ENCODE measurements around the gene RPL7L1. TPM values are rescaled to one million over a fixed set of nuclear protein-coding genes. Genes with fewer than 3 reads are reported as not detected.
A peak's percentile ranks its signal among the peaks of the same experiment; 100 is the strongest.

Gene RPL7L1
- total RNA-seq, 4 donors from 2014 or later: 27.3 to 57.1 (median 43.4) TPM

DNA sequence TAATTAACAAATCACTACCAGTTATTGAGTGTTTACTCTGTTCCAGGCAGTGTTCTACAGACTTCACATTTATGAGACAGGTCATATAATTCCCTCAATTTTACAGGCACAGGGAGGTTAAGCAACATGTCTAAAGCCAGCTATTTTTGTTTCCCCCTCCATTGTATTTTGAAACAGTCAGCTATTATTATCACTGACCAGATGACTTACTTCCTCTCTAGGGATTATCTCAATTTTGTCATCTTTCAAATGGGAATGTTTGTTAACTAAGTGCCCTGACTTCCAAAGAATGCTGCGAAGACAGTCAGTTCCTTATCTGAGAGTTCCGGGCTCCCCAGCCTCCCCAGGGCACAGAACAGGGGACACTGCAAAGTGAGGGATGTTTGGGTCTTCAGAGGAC is 44.2 kb downstream of the RPL7L1 start:
- intact Hi-C loops (cut with DNase I; ENCODE audit: low total_unique reads): no loop called here
- in situ Hi-C loops (cut with MboI; ENCODE audit: low pct_ligation_motif_present in 1 of 4, low pct_unique_long_range_greater_than_20kb in 1 of 4, low sequenced_read_pairs in 3 of 4): no loop called here
- H3K36me3 ChIP-seq: no peaks in the 10 kb centered on the region
- peaks cover 0 to 9% (median 4%) of the 10 kb centered on the region in 4 donors for H3K4me1 ChIP-seq
- H3K27me3 ChIP-seq: peaks cover 3% of the 10 kb centered on the region
- no peak overlapping the region for H3K27ac ChIP-seq
- WGBS, 2 donors (ENCODE audit: low coverage in 1 of 2): 94% methylated on average over 2 of the region's 2 CpGs; no CpG with 5 or more reads in 1 of the 2 donors
- no peaks in the 10 kb centered on the region for H3K9me3 ChIP-seq
- no peak for DNase-seq
- H3K4me3 ChIP-seq: no peak overlapping the region
- TF ChIP-seq POLR2A (IDR thresholded peaks at IDR 0.05): no peak
- TF ChIP-seq CTCF (IDR thresholded peaks at IDR 0.05): no peak
- no peak for TF ChIP-seq EP300 (IDR thresholded peaks at IDR 0.05; ENCODE audit: low read depth)
- TF ChIP-seq POLR2AphosphoS5 (IDR thresholded peaks at IDR 0.05): no peak

DNA sequence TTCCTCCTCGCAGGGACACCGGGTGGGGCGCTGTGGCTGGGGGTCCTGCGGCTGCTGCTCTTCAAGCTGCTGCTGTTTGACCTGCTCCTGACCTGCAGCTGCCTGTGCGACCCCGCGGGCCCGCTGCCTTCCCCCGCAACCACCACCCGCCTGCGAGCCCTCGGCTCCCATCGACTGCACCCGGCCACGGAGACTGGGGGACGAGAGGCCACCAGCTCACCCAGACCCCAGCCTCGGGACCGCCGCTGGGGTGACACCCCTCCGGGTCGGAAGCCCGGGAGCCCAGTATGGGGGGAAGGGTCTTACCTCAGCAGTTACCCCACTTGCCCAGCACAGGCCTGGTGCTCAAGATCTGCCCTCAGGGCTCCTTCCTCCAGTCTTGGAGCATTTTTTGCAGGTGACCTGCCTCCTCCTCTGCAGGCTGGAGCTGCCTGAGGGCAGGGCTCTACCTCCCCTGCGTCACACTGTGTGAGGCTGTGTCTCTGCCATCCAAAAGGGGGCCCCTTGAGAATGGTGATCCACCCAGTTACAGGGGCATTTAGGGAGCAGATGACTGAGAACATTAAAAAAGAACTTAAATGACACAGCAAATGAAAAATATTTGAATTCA is 45.9 kb downstream of the RPL7L1 start:
- Histone ChIP-seq H3K4me1 (peaks cover 5 to 16% (median 11%) of the 10 kb centered on the region in 4 donors), H3K36me3 (no peaks in the 10 kb centered on the region), H3K27me3 (peaks cover 3% of the 10 kb centered on the region), H3K4me3 (no peak overlapping the region), H3K9me3 (no peaks in the 10 kb centered on the region), H3K27ac (no peak overlapping the region)
- WGBS, 2 donors (ENCODE audit: low coverage in 1 of 2): 68 to 100% methylated on average over 1 to 22 of the region's 23 CpGs
- in situ Hi-C loops (cut with MboI; ENCODE audit: low pct_ligation_motif_present in 1 of 4, low pct_unique_long_range_greater_than_20kb in 1 of 4, low sequenced_read_pairs in 3 of 4): no loop called here
- no peak for TF ChIP-seq EP300 (IDR thresholded peaks at IDR 0.05; ENCODE audit: low read depth)
- no peak for TF ChIP-seq CTCF (IDR thresholded peaks at IDR 0.05)
- no peak for TF ChIP-seq POLR2A (IDR thresholded peaks at IDR 0.05)
- no peak for TF ChIP-seq POLR2AphosphoS5 (IDR thresholded peaks at IDR 0.05)
- intact Hi-C loops (cut with DNase I; ENCODE audit: low total_unique reads): no loop called here
- no peak for DNase-seq

GRCh38 chr6:42928986-42929820 is 49.8 kb downstream of the RPL7L1 start, which contains the start of gene CNPY3:
Gene CNPY3, plus strand, starts transcription at chr6:42929480. Its CDS starts 91 bp downstream, at chr6:42929571.
- intact Hi-C loops (cut with DNase I; ENCODE audit: low total_unique reads) (loop anchor here (1.0 kb wide), 1 partner anchor 55 kb away; the partner anchor contains the start of gene PPP2R5D), in situ Hi-C loops (cut with MboI; ENCODE audit: low pct_ligation_motif_present in 1 of 4, low pct_unique_long_range_greater_than_20kb in 1 of 4, low sequenced_read_pairs in 3 of 4) (no loop called here)
- DNase-seq: peak; percentile 96
- TF ChIP-seq CTCF (IDR thresholded peaks at IDR 0.05): peak in 1 of 5 experiments; percentile 17
- TF ChIP-seq EP300 (IDR thresholded peaks at IDR 0.05; ENCODE audit: low read depth): no peak
- peak; percentile 64 to 82 (median 78) for TF ChIP-seq POLR2AphosphoS5 (IDR thresholded peaks at IDR 0.05)
- TF ChIP-seq POLR2A (IDR thresholded peaks at IDR 0.05): peak; percentile 86
- Histone ChIP-seq H3K27ac (peak within 1 kb of the TSS; percentile 90 to 94 (median 90)), H3K9me3 (no peaks in the 10 kb centered on the region), H3K4me3 (peak within 1 kb of the TSS; percentile 53 to 69 (median 63)), H3K27me3 (peaks cover 3% of the 10 kb centered on the region), H3K36me3 (peaks cover 0 to under 1% (median 0%) of the 10 kb centered on the region in 4 donors), H3K4me1 (peaks cover 16 to 45% (median 22%) of the 10 kb centered on the region in 4 donors)
- WGBS, 2 donors (ENCODE audit: low coverage in 1 of 2): 0 to 1% methylated on average over 9 to 60 of the region's 63 CpGs

DNA sequence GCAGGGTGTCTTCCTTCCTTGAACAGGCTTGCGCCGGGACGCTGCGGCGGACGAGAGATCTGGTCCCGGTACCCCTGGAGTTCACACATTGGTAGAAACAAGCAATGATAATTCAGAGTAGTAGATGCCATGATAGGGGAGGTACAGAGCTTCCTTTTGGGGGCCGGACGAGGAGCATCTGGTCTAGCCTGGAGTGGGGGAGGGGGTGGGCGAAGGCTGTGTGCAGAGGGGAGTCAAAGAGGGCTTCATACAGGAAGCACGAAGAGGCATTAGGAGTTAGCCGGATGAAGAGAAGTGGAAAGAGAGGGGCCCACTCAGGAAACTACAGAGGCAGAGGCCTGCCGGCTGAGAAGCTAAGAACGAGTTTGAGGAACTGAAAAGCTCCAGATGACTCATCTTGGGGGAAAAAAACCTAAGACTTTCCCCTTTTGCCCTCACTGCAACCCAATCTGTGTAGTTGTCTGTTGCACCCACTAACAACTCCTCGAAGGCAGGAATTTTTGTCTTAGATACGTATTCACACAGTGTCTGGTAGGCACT is 50.5 kb downstream of the RPL7L1 start:
- H3K9me3 ChIP-seq: no peaks in the 10 kb centered on the region
- H3K27ac ChIP-seq: peak overlapping the region; percentile 90 to 94 (median 90)
- in situ Hi-C loops (cut with MboI; ENCODE audit: low pct_ligation_motif_present in 1 of 4, low pct_unique_long_range_greater_than_20kb in 1 of 4, low sequenced_read_pairs in 3 of 4) (no loop called here), intact Hi-C loops (cut with DNase I; ENCODE audit: low total_unique reads) (loop anchor here (1.0 kb wide), 1 partner anchor 54 kb away; the partner anchor contains the start of gene PPP2R5D)
- H3K4me1 ChIP-seq: peaks cover 16 to 45% (median 22%) of the 10 kb centered on the region in 4 donors
- peak overlapping the region; percentile 53 to 69 (median 63) for H3K4me3 ChIP-seq
- DNase-seq: peak; percentile 48
- peaks cover 3% of the 10 kb centered on the region for H3K27me3 ChIP-seq
- H3K36me3 ChIP-seq: peaks cover 0 to 8% (median 0%) of the 10 kb centered on the region in 4 donors
- 0 to 1% methylated on average over 14 to 16 of the region's 16 CpGs for WGBS, 2 donors (ENCODE audit: low coverage in 1 of 2)
- no peak for TF ChIP-seq EP300 (IDR thresholded peaks at IDR 0.05; ENCODE audit: low read depth)
- TF ChIP-seq POLR2AphosphoS5 (IDR thresholded peaks at IDR 0.05): peak in 1 of 3 donors; percentile 23

All from transverse colon (tissue), 4 donors.